A673 (cell line): Measurements from ENCODE around the gene NDUFAF5.

ENCODE experiments used
- EZH2 ChIP-seq: fragments of 200-600 bp; sonication (generic); IDR thresholded peaks from 2 replicates; pipeline ENCODE4 v1.6.1; 2017; ENCODE audit warnings: borderline replicate concordance, low read depth, mild to moderate bottlenecking, mixed read lengths, antibody characterized with exemption, low read length; ENCODE audit not compliant: poor library complexity, severe bottlenecking
- TF ChIP-seq, protein P1 (sequence below): fragments of 300-800, 200-600 bp; sonication (generic); conservative IDR thresholded peaks from 2 replicates; pipeline ENCODE4 v1.5.1; 2017; ENCODE audit warnings: low read depth, mild to moderate bottlenecking, antibody characterized with exemption, low read length, moderate library complexity, mixed read lengths

DNA sequence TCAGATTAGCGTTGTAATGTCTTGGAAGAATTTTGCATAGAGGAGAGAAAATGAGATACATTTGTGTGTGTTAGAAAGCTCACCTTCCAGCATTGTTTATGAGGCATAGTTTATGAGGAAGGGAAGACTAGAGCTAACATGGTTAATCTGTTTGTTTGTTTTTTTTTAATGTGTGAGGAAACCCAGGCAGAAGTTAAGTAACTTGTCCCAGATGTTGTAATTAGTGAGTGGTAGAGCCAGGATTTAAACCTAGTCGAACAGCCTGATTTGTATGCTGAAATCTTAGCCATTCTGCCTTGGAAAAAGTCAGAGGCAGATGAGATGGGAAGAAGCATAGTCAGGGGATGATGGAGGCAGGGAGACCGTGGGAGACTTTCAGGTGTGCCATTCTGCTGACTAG is 29.1 kb downstream of the NDUFAF5 start:
- TF ChIP-seq, protein P1, sequence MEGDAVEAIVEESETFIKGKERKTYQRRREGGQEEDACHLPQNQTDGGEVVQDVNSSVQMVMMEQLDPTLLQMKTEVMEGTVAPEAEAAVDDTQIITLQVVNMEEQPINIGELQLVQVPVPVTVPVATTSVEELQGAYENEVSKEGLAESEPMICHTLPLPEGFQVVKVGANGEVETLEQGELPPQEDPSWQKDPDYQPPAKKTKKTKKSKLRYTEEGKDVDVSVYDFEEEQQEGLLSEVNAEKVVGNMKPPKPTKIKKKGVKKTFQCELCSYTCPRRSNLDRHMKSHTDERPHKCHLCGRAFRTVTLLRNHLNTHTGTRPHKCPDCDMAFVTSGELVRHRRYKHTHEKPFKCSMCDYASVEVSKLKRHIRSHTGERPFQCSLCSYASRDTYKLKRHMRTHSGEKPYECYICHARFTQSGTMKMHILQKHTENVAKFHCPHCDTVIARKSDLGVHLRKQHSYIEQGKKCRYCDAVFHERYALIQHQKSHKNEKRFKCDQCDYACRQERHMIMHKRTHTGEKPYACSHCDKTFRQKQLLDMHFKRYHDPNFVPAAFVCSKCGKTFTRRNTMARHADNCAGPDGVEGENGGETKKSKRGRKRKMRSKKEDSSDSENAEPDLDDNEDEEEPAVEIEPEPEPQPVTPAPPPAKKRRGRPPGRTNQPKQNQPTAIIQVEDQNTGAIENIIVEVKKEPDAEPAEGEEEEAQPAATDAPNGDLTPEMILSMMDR = no peak
- no peak for TF ChIP-seq EZH2
